Chondrocyte (in vitro differentiated cells): ENCODE data around the gene FCER2. TPM values are rescaled to one million over a fixed set of nuclear protein-coding genes. Genes with fewer than 3 reads are reported as not detected.

Experiments
- DNase-seq: peaks from one replicate; pipeline ENCODE4 v3.0.0; 2021; ENCODE audit warnings: mixed read lengths, low spot score
- H3K27ac Mint-ChIP-seq: one replicate; pipeline ENCODE4 v1.8.0; 2021; ENCODE audit warnings: mild to moderate bottlenecking, moderate library complexity, mixed read lengths; ENCODE audit not compliant: unreplicated experiment
- H3K27me3 Mint-ChIP-seq: 2 replicates; pipeline ENCODE4 v1.8.0; 2021; ENCODE audit warnings: low read depth, mixed read lengths
- H3K36me3 Mint-ChIP-seq: 2 replicates; pipeline ENCODE4 v1.8.0; 2021; ENCODE audit warnings: low read depth, mixed read lengths
- H3K4me1 Mint-ChIP-seq: 2 replicates; pipeline ENCODE4 v1.8.0; 2021; ENCODE audit warnings: low read depth, mild to moderate bottlenecking, mixed read lengths
- H3K4me3 Mint-ChIP-seq: one replicate; pipeline ENCODE4 v1.8.0; 2021; ENCODE audit warnings: mild to moderate bottlenecking, moderate library complexity, mixed read lengths; ENCODE audit not compliant: unreplicated experiment
- H3K9me3 Mint-ChIP-seq: 2 replicates; pipeline ENCODE4 v1.8.0; 2021; ENCODE audit warnings: low read depth, mixed read lengths
- CTCF ChIP-seq: fragments of 200-600 bp; sonication (generic); IDR thresholded peaks from 2 replicates; pipeline ENCODE4 v1.5.0; 2021; ENCODE audit warnings: antibody characterized with exemption, mild to moderate bottlenecking, moderate library complexity
- total RNA-seq: library from RNA; stranded (reverse); gene quantifications from 3 replicates; pipeline ENCODE4 v1.2.1, GENCODE V29; 2021

Gene FCER2
- total RNA-seq, 1 donor from 2014 or later: not detected

GRCh38 chr19:7687177-7687576 lies 14.8 kb downstream of the FCER2 start:
- Mint-ChIP-seq H3K4me3 (no peak overlapping the region), H3K4me1 (peaks cover 3% of the 10 kb centered on the region), H3K27ac (no peak overlapping the region), H3K9me3 (no peaks in the 10 kb centered on the region), H3K36me3 (peaks cover 7% of the 10 kb centered on the region), H3K27me3 (no peaks in the 10 kb centered on the region)
- no peak for DNase-seq
- no peak for TF ChIP-seq CTCF

- no peak overlapping the region for H3K4me3 Mint-ChIP-seq
- no peak overlapping the region for H3K27ac Mint-ChIP-seq
- no peak for DNase-seq
- peaks cover 7% of the 10 kb centered on the region for H3K36me3 Mint-ChIP-seq
- no peaks in the 10 kb centered on the region for H3K9me3 Mint-ChIP-seq
- peaks cover 10% of the 10 kb centered on the region for H3K4me1 Mint-ChIP-seq
- no peak for TF ChIP-seq CTCF
- H3K27me3 Mint-ChIP-seq: no peaks in the 10 kb centered on the region
Observed at GRCh38 chr19:7685546-7686445, 16.1 kb downstream of the FCER2 start.

GRCh38 chr19:7682175-7682855 lies 19.6 kb downstream of the FCER2 start:
- no peak for TF ChIP-seq CTCF
- Mint-ChIP-seq H3K36me3 (peaks cover 7% of the 10 kb centered on the region), H3K4me1 (peaks cover 14% of the 10 kb centered on the region), H3K27ac (no peak overlapping the region), H3K9me3 (no peaks in the 10 kb centered on the region), H3K27me3 (peaks cover 15% of the 10 kb centered on the region), H3K4me3 (peak overlapping the region; percentile 88)
- no peak for DNase-seq

GRCh38 chr19:7681340-7682174 lies 20.4 kb downstream of the FCER2 start:
- Mint-ChIP-seq H3K4me3 (peak overlapping the region; percentile 88), H3K27me3 (peaks cover 21% of the 10 kb centered on the region), H3K36me3 (peaks cover 7% of the 10 kb centered on the region), H3K27ac (peak overlapping the region; percentile 22), H3K9me3 (no peaks in the 10 kb centered on the region), H3K4me1 (peaks cover 14% of the 10 kb centered on the region)
- peak; percentile 74 for TF ChIP-seq CTCF
- no peak for DNase-seq
